Muscle layer of duodenum (tissue), 2 donors: ENCODE results near the gene CLDN14.

Source experiments
- H3K27ac ChIP-seq: one replicate; pipeline ENCODE4 v1.7.0; 2013; ENCODE audit warnings: mild to moderate bottlenecking, low read length
- H3K27me3 ChIP-seq: one replicate; pipeline ENCODE4 v1.7.0; 2013; ENCODE audit warnings: low read depth, mild to moderate bottlenecking, control low read depth, low read length
- H3K36me3 ChIP-seq, 2 donors: one replicate each; pipeline ENCODE4 v1.7.0; 2013; ENCODE audit warnings: low read length in 2 of 2, control low read depth in 1 of 2, mild to moderate bottlenecking in 1 of 2; ENCODE audit not compliant: insufficient read depth in 2 of 2, control insufficient read depth in 1 of 2
- H3K4me1 ChIP-seq, 2 donors: one replicate each; pipeline ENCODE4 v1.7.0; 2013; ENCODE audit warnings: low read length in 2 of 2, mild to moderate bottlenecking in 2 of 2, control low read depth in 1 of 2, moderate library complexity in 1 of 2; ENCODE audit not compliant: insufficient read depth in 2 of 2, control insufficient read depth in 1 of 2
- H3K4me3 ChIP-seq, 2 donors: one replicate each; pipeline ENCODE4 v1.7.0; 2013; ENCODE audit warnings: low read length in 2 of 2, low read depth in 1 of 2, mild to moderate bottlenecking in 1 of 2
- H3K9me3 ChIP-seq, 2 donors: one replicate each; pipeline ENCODE4 v1.7.0; 2013; ENCODE audit warnings: low read length in 2 of 2, control low read depth in 1 of 2, mild to moderate bottlenecking in 1 of 2; ENCODE audit not compliant: control insufficient read depth in 1 of 2
- donor health status: healthy.

Gene CLDN14

DNA sequence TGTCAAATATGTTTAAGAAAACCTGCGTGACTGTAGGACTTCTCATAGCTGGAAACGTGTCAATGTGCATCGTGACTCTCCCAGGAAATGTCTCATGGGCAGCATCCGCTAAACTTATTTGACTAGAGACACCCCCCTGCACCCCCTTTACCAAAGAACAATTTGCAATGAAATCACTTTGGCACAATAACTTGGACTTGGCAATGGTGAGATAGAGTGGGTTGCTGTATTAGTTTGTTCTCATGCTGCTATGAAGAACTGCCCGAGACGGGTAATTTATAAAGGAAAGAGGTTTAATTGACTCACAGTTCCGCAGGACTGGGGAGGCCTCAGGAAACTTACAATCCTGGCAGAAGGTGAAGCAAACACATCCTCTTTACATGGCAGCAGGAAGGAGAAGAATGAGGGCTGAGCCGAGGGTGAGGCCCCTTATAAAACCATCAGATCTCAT lies 13.8 kb downstream of the CLDN14 start:
- H3K4me1 ChIP-seq: peaks cover 0 to 9% of the 10 kb centered on the region in 2 donors
- no peaks in the 10 kb centered on the region for H3K27me3 ChIP-seq
- no peak overlapping the region for H3K4me3 ChIP-seq
- H3K9me3 ChIP-seq: no peaks in the 10 kb centered on the region
- H3K36me3 ChIP-seq: no peaks in the 10 kb centered on the region
- no peak overlapping the region for H3K27ac ChIP-seq

DNA sequence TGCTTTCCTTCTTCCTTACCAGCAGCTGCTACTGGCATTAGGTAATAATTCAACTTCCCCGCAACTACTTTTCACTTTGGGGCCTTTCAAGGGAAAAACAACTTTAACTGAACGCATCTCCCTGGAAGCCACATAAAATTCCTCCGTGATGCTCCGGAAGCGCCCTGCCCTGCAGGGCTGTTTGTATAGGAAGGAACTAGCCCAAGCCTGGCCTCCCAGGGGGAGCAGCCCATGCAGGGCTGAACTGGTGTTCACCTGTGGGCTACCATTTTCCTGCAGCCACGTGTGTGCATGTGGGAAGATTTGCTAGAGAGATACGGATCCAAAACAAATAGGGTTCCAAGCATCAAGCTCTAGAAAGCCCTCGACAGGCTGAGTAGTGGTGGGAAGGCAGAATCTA lies 14.4 kb downstream of the CLDN14 start:
- Histone ChIP-seq H3K36me3 (no peaks in the 10 kb centered on the region), H3K27ac (no peak overlapping the region), H3K9me3 (no peaks in the 10 kb centered on the region), H3K4me3 (no peak overlapping the region), H3K27me3 (no peaks in the 10 kb centered on the region), H3K4me1 (peaks cover 0 to 9% of the 10 kb centered on the region in 2 donors)

DNA sequence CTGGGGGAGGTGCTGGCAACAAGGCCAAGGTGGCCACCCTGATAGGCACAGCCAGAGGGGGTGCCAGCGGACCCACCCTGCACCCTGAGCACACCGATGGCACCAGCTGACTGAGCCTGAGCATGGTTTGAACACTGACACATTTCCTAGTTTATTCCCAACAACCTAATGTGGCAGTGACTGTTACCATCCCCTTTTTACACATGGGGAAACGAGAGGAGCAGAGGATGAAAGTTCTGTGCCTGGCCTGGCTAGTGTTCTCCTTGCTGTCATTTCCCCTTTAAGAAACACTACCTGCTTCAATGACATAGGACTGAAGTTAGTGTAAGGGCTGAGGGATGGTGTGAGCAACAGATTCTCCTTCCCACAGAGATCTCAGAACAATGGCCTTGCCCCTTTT lies 15.3 kb downstream of the CLDN14 start:
- Histone ChIP-seq H3K4me1 (peaks cover 0 to 9% of the 10 kb centered on the region in 2 donors), H3K27ac (no peak overlapping the region), H3K36me3 (no peaks in the 10 kb centered on the region), H3K27me3 (no peaks in the 10 kb centered on the region), H3K9me3 (no peaks in the 10 kb centered on the region), H3K4me3 (no peak overlapping the region)

DNA sequence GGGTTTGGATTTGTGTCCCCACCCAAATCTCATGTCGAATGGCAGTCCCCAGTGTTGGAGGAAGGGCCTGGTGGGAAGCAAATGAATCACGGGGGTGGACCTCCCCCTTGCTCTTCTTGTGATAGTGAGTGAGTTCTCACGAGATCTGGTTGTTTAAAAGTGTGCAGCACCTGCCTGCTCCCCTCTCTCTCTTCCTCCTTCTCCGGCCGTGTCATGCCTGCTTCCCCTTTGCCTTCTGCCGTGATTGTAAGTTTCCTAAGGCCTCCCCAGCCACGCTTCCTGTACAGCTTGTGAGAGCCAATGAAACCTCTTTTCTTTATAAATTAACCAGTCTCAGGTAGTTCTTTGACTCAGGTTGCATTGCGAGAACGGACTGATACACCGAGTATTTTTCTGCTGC lies 15.9 kb downstream of the CLDN14 start:
- Histone ChIP-seq H3K4me3 (no peak overlapping the region), H3K9me3 (no peaks in the 10 kb centered on the region), H3K36me3 (no peaks in the 10 kb centered on the region), H3K27ac (no peak overlapping the region), H3K27me3 (no peaks in the 10 kb centered on the region), H3K4me1 (peaks cover 0 to 9% of the 10 kb centered on the region in 2 donors)

DNA sequence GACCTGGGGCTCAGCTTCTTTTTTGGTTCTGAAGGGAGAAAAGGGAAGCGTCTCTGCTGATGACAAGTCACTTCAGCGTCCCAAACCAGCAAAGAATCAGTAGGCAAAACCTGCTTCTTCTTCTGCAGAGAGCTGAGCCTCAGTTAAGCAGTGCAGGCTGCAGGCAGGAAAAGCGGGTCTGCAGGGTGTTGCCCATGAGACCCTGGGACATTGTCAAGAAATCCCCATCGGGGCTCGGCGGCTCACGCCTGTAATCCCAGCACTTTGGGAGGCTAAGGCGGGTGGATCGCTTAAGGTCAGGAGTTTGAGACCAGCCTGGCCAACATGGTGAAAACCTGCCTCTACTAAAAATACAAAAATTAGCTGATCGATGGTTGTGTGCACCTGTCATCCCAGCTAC lies 16.7 kb downstream of the CLDN14 start:
- no peak overlapping the region for H3K4me3 ChIP-seq
- no peak overlapping the region for H3K27ac ChIP-seq
- no peaks in the 10 kb centered on the region for H3K9me3 ChIP-seq
- H3K4me1 ChIP-seq: peaks cover 0 to 9% of the 10 kb centered on the region in 2 donors
- H3K36me3 ChIP-seq: no peaks in the 10 kb centered on the region
- H3K27me3 ChIP-seq: no peaks in the 10 kb centered on the region

DNA sequence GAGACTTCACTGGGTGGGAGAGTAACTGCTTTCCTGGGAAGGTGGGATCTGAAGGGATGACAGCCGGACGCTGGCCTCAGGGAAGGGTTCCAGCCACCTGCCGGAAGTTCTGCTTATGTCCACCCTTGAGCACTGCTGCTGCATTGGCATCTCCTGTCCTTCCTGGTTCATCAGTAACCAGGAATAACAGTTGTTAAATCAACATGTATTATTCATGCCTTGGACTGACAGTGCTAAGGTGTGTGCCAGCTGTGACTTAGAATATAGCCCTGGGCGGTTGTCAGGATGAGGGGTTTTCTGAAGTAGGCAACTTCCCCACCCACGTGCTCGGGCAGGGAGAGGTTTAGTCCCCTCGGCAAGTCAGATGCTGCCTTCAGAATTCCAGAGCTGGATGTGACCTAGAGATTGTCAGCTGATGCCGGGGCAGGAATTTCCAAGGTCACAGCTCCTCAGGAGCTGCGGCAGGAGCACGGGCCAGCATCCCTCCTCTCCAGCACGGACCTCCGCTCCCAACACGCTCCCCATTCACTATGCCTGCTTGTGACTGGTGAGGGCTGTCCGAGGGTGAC lies 17.9 kb downstream of the CLDN14 start:
- Histone ChIP-seq H3K27ac (no peak overlapping the region), H3K4me1 (peaks cover 0 to 9% of the 10 kb centered on the region in 2 donors), H3K36me3 (no peaks in the 10 kb centered on the region), H3K4me3 (no peak overlapping the region), H3K9me3 (no peaks in the 10 kb centered on the region), H3K27me3 (no peaks in the 10 kb centered on the region)

DNA sequence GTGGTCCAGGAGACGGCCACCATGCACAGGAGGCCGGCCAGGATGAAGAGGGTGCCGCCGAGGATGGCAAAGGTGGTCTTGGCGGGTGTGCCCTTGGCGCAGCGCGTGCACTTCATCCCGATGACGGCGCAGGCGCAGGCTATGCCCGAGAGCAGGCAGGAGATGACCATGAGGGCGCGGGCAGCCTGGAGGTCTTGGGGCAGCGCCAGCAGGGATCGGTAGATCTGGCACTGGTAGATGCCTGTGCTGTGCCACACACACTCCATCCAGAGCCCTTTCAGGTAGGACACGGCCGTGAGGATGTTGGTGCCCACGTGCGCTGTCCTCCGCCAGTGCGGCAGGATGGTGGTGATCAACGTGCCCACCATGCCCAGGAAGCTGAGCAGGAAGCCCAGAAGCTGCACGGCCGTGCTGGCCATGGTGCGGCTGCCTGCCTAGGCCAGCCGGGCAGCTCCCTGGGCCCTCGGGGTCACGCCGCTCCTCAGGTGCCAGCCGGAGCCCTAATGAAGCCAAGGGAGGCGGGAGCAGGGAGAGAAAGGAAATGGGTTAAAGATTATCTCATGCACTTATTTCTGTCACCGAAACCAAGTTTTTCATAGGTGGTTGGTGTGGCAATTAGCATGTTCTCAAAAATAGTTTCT lies 18.5 kb downstream of the CLDN14 start:
- peaks cover 0 to 9% of the 10 kb centered on the region in 2 donors for H3K4me1 ChIP-seq
- no peaks in the 10 kb centered on the region for H3K36me3 ChIP-seq
- no peaks in the 10 kb centered on the region for H3K9me3 ChIP-seq
- H3K4me3 ChIP-seq: no peak overlapping the region
- no peaks in the 10 kb centered on the region for H3K27me3 ChIP-seq
- no peak overlapping the region for H3K27ac ChIP-seq

DNA sequence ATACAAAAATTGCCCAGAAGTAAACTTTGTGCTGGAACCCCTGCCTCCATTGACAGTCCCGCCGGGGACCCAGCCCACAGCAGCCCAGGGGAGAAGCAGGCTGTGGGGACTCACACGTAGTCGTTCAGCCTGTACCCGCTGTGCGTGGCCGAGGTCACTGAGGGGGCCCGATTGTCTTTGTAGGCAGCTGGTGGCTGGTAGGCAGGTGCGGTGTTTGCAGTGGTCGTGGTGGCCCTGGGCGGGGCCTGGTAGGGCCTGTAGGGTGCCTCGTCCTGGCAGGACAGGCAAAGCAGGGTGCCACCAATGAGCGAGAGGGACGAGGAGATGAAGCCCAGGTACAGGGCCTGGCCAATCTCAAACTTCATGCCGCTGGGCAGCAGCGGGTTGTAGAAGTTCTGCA lies 19.1 kb downstream of the CLDN14 start:
- Histone ChIP-seq H3K4me1 (peaks cover 0 to 9% of the 10 kb centered on the region in 2 donors), H3K4me3 (no peak overlapping the region), H3K9me3 (no peaks in the 10 kb centered on the region), H3K27me3 (no peaks in the 10 kb centered on the region), H3K27ac (no peak overlapping the region), H3K36me3 (no peaks in the 10 kb centered on the region)

DNA sequence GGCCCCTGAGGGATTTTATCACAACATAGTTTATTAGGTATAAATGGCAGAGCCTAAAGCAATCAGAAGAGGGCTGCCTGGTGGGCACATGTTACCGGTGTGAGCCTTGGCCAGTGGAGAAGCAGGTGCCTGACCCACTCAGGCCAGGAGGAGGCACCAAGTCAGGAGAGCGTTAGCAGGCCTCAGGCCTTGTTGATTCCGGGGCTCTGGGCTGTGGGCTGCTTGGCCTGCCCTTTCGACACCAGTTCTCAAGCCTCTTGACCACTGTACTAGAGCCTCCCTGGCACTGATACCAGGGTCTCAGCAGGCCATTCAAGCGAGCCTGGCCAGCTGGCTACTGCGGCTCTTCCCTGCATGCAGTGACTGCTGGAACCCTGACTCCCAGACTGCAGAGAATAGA lies 20.8 kb downstream of the CLDN14 start:
- Histone ChIP-seq H3K36me3 (no peaks in the 10 kb centered on the region), H3K4me1 (no peaks in the 10 kb centered on the region), H3K27me3 (no peaks in the 10 kb centered on the region), H3K9me3 (no peaks in the 10 kb centered on the region), H3K27ac (no peak overlapping the region), H3K4me3 (no peak overlapping the region)

DNA sequence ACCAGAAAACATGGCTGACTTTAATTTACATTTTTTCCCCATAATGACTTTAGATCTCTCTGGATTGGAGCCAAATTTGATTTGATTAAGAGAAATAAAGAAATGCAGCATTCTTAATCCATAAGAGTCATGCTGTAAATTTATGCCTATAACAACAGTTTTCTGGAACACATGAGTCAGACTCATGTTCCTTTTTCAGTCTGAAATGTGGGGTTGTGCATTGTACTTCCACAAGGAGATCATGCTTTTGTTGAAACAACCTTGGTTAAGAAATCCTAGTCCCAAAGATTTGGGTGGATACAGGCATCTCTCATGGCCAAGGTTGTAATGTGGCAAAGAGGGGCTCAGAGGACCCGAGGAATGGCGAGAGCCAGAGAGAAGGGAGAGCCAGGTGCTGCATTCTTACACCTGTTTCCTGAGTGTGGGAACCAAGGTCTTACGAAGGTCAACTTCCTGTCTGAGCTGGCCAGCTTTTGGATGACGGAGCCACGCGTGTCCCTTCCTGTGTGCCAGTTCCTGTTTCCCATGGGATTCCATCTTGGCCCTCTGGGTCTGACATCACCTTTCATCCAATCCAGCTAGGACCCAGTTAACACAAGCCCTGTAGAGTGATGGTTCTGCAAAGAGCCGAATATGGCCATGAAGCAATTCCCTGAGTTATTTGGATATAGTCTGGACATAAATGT lies 23.1 kb downstream of the CLDN14 start:
- no peak overlapping the region for H3K4me3 ChIP-seq
- no peaks in the 10 kb centered on the region for H3K27me3 ChIP-seq
- no peaks in the 10 kb centered on the region for H3K9me3 ChIP-seq
- H3K27ac ChIP-seq: no peak overlapping the region
- no peaks in the 10 kb centered on the region for H3K4me1 ChIP-seq
- H3K36me3 ChIP-seq: no peaks in the 10 kb centered on the region

DNA sequence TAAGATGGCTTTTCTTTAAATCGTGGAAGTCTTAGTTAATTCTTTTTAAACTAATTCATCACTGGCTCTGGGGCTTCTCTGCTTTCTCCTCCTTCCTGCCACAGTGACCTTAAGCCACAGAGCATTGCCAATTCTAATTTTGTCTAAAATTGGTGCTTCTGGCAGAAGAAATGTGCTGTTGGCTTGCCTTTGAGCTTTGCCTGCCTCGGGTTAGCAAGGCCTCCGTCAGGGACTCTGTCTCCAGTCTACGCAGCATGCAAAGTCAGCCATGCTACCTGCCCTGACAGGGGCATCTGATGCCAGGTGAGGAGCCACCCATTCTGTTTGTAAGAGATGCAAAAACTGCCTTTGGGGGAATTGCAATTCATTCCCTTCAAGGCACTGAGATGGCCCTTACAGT lies 25.2 kb downstream of the CLDN14 start:
- Histone ChIP-seq H3K4me3 (no peak overlapping the region), H3K36me3 (no peaks in the 10 kb centered on the region), H3K27me3 (no peaks in the 10 kb centered on the region), H3K4me1 (no peaks in the 10 kb centered on the region), H3K27ac (no peak overlapping the region), H3K9me3 (no peaks in the 10 kb centered on the region)
